ENCODE data around the gene APBB1IP.

The APBB1IP gene

GRCh38 chr10:26612151-26612915 is 174.2 kb downstream of the APBB1IP start:
- DNase-seq (ENCODE audit: low read depth in 1 of 2, low spot score in 1 of 2), result no peak

All from stimulated activated CD4-positive, alpha-beta T cell treated with anti-CD3 and anti-CD28 coated beads, Interleukin-15, amount 100 ng/mL, for 1 hour (primary cell).